Activated CD8-positive, alpha-beta T cell treated with anti-CD3 and anti-CD28 coated beads, Interleukin-2, amount 10 ng/mL, durations not matched to agents 7 days and 5 days (primary cell): ENCODE results near the gene TBC1D1. TPM values are rescaled to one million over a fixed set of nuclear protein-coding genes. Genes with fewer than 3 reads are reported as not detected.

Experiments used
- ATAC-seq: fragments of 150-1000 bp; cut with Tn5 transposase; one replicate; pipeline ENCODE4 v1.10.0; 2021; ENCODE audit warnings: moderate library complexity
- CTCF ChIA-PET: fragments of 350-600 bp; sonication (Branson Sonifier 250); formaldehyde crosslinking; loops from one replicate; lab custom pipeline; 2021; ENCODE audit warnings: antibody characterized with exemption; lab: Charles Lee
- POLR2A ChIA-PET: fragments of 350-600 bp; sonication (Branson Sonifier 250); formaldehyde crosslinking; loops from one replicate; lab custom pipeline; 2021; ENCODE audit warnings: antibody characterized with exemption; lab: Charles Lee
- DNase-seq: peaks from one replicate; pipeline ENCODE4 v3.0.0-alpha.2; 2020
- H3K27ac Mint-ChIP-seq: one replicate; pipeline ENCODE4 v1.8.0; 2021; ENCODE audit warnings: mild to moderate bottlenecking, mixed read lengths
- H3K27me3 Mint-ChIP-seq: one replicate; pipeline ENCODE4 v1.8.0; 2021; ENCODE audit warnings: low read depth, mixed read lengths
- H3K36me3 Mint-ChIP-seq: one replicate; pipeline ENCODE4 v1.8.0; 2021; ENCODE audit warnings: low read depth, mixed read lengths
- H3K4me1 Mint-ChIP-seq: one replicate; pipeline ENCODE4 v1.8.0; 2021; ENCODE audit warnings: low read depth, mixed read lengths
- H3K4me3 Mint-ChIP-seq: one replicate; pipeline ENCODE4 v1.8.0; 2021; ENCODE audit warnings: mild to moderate bottlenecking, mixed read lengths
- H3K9me3 Mint-ChIP-seq: one replicate; pipeline ENCODE4 v1.8.0; 2022; ENCODE audit warnings: mixed read lengths; ENCODE audit not compliant: insufficient read depth
- total RNA-seq, 2 experiments: library from RNA; stranded (reverse); gene quantifications; one replicate each; pipeline ENCODE4 v1.2.3, GENCODE V29; 2021

Gene TBC1D1
- total RNA-seq, 2 experiments from 2014 or later: 84.4 to 87.6 TPM

DNA sequence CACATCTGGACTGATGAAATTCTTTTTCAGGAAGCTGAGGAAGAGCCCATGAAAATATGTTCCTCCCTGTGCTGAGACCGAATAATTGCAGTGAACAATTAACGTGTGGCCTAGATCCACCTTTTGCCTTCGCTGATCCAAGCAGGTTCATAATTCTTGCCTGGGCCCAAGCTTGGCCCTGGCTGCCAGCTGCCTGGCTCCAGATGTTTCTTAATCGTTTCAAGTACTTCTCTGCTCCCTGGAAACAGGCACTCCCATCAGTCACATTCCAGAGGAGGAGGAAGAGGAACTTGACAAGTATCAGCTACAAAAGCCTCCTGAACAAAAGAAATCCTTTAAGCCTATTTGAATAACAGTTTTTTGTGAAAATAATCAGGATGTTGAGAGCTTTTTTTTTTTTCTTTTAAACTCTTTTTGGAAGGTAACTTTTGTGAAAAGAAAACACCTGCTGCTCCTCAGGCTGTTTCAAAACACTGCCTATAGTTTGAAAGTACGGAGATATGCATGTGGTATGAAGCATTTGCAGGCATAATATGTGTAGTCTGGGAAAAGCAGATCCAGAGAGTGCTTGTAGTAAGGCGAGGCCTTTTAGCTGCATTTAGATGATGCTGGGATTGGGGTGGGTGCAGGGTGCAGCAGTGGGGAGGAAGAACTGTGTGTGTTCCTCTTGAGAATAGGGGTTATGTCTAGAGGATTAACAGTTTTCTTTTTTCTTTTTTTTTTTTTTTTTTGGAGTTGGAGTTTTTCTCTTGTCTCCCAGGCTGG lies 223.7 kb downstream of the TBC1D1 start:
- Mint-ChIP-seq H3K36me3 (peaks cover 30% of the 10 kb centered on the region), H3K27me3 (no peaks in the 10 kb centered on the region), H3K4me1 (no peaks in the 10 kb centered on the region), H3K27ac (no peak overlapping the region), H3K4me3 (no peak overlapping the region), H3K9me3 (no peaks in the 10 kb centered on the region)
- CTCF ChIA-PET: interaction anchor here (1.0 to 1.2 kb wide), 2 partner anchors 9 to 13 kb away, joined by 3 read pairs; no protein-coding TSS in a partner anchor
- ATAC-seq (no peak), DNase-seq (no peak)
- POLR2A ChIA-PET: interaction anchor here (0.6 kb wide), 1 partner anchor 131 kb away, joined by 3 read pairs; no protein-coding TSS in a partner anchor

- Mint-ChIP-seq H3K4me3 (no peak overlapping the region), H3K27ac (no peak overlapping the region), H3K27me3 (no peaks in the 10 kb centered on the region), H3K9me3 (no peaks in the 10 kb centered on the region), H3K4me1 (no peaks in the 10 kb centered on the region), H3K36me3 (peaks cover 26% of the 10 kb centered on the region)
- POLR2A ChIA-PET: no interaction called here
- no peak for DNase-seq
- CTCF ChIA-PET: interaction anchor here (1.5 kb wide), 1 partner anchor 64 kb away, joined by 4 read pairs; no protein-coding TSS in a partner anchor
- no peak for ATAC-seq
These were observed 224.7 kb downstream of the TBC1D1 start for GRCh38 chr4:38115601-38116000.

DNA sequence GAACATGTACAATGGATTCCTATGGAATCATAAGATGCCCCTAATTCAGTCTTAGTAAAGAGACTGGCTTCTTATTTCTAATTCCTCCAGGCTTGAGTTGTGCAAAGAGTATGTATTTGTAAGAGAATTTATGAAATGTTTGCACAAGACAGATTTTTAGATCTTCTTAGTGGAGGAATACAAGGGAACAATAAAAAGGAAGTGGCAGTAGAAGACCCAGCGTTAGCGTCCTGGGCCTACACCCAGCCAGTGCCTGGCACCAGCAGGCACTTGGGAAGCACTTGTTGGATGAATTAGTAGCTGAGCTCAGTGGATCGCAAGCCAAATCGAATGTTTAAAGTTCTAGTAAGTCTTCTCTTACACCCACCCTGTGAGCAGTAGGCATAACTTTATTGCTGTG lies 226.7 kb downstream of the TBC1D1 start:
- ATAC-seq: no peak
- CTCF ChIA-PET: no interaction called here
- Mint-ChIP-seq H3K36me3 (peaks cover 31% of the 10 kb centered on the region), H3K9me3 (no peaks in the 10 kb centered on the region), H3K27me3 (no peaks in the 10 kb centered on the region), H3K4me3 (no peak overlapping the region), H3K4me1 (no peaks in the 10 kb centered on the region), H3K27ac (no peak overlapping the region)
- POLR2A ChIA-PET: no interaction called here
- no peak for DNase-seq

GRCh38 chr4:38119668-38120385 lies 228.9 kb downstream of the TBC1D1 start:
- ATAC-seq (no peak), DNase-seq (no peak)
- H3K4me1 Mint-ChIP-seq: peaks cover 13% of the 10 kb centered on the region
- peaks cover 37% of the 10 kb centered on the region for H3K36me3 Mint-ChIP-seq
- no peak overlapping the region for H3K4me3 Mint-ChIP-seq
- H3K9me3 Mint-ChIP-seq: no peaks in the 10 kb centered on the region
- no peaks in the 10 kb centered on the region for H3K27me3 Mint-ChIP-seq
- POLR2A ChIA-PET: interaction anchor here (0.6 to 1.4 kb wide), 2 partner anchors 10 to 672 kb away, joined by 3 read pairs; no protein-coding TSS in a partner anchor
- no peak overlapping the region for H3K27ac Mint-ChIP-seq
- CTCF ChIA-PET: interaction anchor here (1.0 to 1.8 kb wide), 4 partner anchors 29 to 575 kb away, joined by 3 to 6 read pairs (median 4); no protein-coding TSS in a partner anchor

DNA sequence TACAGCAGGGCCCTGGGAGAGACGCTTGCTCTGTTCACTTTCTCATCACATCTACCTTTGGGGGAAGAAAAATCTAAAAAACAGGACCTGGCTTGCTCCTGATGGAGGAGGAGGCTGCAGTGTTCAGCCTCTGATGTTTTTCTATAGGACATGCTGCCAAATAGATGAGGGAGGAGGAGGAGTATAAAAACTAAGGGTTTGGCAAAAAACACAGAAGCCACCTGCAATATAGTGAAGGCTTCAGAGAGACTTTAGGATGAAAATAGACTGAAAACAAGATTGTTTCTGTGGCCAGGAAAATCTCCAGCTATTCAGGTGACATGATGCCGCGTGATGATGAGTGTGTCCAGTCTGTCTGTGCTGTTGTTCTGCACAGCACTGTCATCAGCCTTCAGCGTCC lies 229.9 kb downstream of the TBC1D1 start:
- DNase-seq (no peak), ATAC-seq (no peak)
- no peak overlapping the region for H3K4me3 Mint-ChIP-seq
- no peak overlapping the region for H3K27ac Mint-ChIP-seq
- H3K36me3 Mint-ChIP-seq: peaks cover 45% of the 10 kb centered on the region
- ChIA-PET CTCF (interaction anchor here (1.8 kb wide), 1 partner anchor 59 kb away, joined by 6 read pairs; no protein-coding TSS in a partner anchor), POLR2A (interaction anchor here (1.4 kb wide), 1 partner anchor 9 kb away, joined by 3 read pairs; no protein-coding TSS in a partner anchor)
- H3K27me3 Mint-ChIP-seq: no peaks in the 10 kb centered on the region
- H3K4me1 Mint-ChIP-seq: peaks cover 13% of the 10 kb centered on the region
- no peaks in the 10 kb centered on the region for H3K9me3 Mint-ChIP-seq

DNA sequence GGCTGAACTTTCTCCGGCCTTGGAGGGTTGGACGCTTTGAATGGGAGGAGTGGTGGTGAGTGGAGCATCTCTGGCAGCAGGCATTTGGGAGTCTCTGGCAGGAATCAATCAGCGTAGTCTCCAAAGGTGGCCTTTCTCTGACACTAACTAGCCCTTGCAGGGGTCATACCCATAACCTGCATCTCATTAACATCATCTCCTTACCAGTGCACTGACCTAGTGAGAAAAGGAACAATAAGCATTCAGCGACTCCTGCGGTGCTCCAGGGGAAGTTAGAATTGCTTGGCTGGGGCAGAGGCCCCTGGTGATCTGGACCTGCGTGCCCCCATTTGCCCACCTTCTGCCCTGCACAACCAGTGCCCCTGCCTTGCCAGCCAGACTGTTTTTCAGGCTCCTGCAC lies 231.2 kb downstream of the TBC1D1 start:
- Mint-ChIP-seq H3K9me3 (no peaks in the 10 kb centered on the region), H3K4me3 (no peak overlapping the region), H3K36me3 (peaks cover 45% of the 10 kb centered on the region), H3K4me1 (peaks cover 13% of the 10 kb centered on the region), H3K27ac (no peak overlapping the region), H3K27me3 (no peaks in the 10 kb centered on the region)
- POLR2A ChIA-PET: no interaction called here
- ATAC-seq (no peak), DNase-seq (no peak)
- CTCF ChIA-PET: no interaction called here

GRCh38 chr4:38123555-38123954 lies 232.7 kb downstream of the TBC1D1 start:
- peaks cover 48% of the 10 kb centered on the region for H3K36me3 Mint-ChIP-seq
- DNase-seq (no peak), ATAC-seq (no peak)
- H3K27ac Mint-ChIP-seq: no peak overlapping the region
- H3K4me3 Mint-ChIP-seq: no peak overlapping the region
- H3K9me3 Mint-ChIP-seq: no peaks in the 10 kb centered on the region
- no peaks in the 10 kb centered on the region for H3K27me3 Mint-ChIP-seq
- H3K4me1 Mint-ChIP-seq: peaks cover 23% of the 10 kb centered on the region
- ChIA-PET POLR2A (no interaction called here), CTCF (interaction anchor here (1.6 kb wide), 1 partner anchor 10 kb away, joined by 4 read pairs; no protein-coding TSS in a partner anchor)

- peaks cover 55% of the 10 kb centered on the region for H3K36me3 Mint-ChIP-seq
- H3K9me3 Mint-ChIP-seq: no peaks in the 10 kb centered on the region
- ChIA-PET CTCF (interaction anchor here (1.8 kb wide), 1 partner anchor 55 kb away, joined by 5 read pairs; no protein-coding TSS in a partner anchor), POLR2A (no interaction called here)
- H3K27ac Mint-ChIP-seq: no peak overlapping the region
- ATAC-seq (no peak), DNase-seq (no peak)
- H3K27me3 Mint-ChIP-seq: no peaks in the 10 kb centered on the region
- no peak overlapping the region for H3K4me3 Mint-ChIP-seq
- H3K4me1 Mint-ChIP-seq: peaks cover 37% of the 10 kb centered on the region
These were observed 234.1 kb downstream of the TBC1D1 start for GRCh38 chr4:38124961-38125360.

DNA sequence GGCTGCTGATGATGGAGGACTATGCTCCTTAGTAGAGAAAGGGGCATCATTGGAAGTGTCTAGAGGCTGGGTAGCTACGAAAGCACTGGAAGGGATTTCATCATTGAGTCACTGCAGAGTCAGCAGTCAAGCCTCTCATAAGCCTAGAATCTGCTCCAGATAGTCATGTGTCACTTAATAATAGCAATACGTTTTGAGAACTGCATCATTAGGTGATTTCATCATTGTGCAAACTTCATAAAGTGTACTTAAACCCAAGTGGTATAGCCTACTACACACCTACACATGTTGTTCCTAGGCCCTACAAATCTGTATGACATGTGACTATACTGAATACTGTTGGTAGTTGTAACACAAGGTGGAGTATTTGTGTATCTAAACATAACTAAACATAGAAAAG lies 234.9 kb downstream of the TBC1D1 start:
- ChIA-PET CTCF (interaction anchor here (1.8 kb wide), 1 partner anchor 54 kb away, joined by 5 read pairs; no protein-coding TSS in a partner anchor), POLR2A (no interaction called here)
- Mint-ChIP-seq H3K4me3 (no peak overlapping the region), H3K27ac (no peak overlapping the region), H3K36me3 (peaks cover 59% of the 10 kb centered on the region), H3K9me3 (no peaks in the 10 kb centered on the region), H3K27me3 (no peaks in the 10 kb centered on the region), H3K4me1 (peaks cover 45% of the 10 kb centered on the region)
- DNase-seq (no peak), ATAC-seq (no peak)

DNA sequence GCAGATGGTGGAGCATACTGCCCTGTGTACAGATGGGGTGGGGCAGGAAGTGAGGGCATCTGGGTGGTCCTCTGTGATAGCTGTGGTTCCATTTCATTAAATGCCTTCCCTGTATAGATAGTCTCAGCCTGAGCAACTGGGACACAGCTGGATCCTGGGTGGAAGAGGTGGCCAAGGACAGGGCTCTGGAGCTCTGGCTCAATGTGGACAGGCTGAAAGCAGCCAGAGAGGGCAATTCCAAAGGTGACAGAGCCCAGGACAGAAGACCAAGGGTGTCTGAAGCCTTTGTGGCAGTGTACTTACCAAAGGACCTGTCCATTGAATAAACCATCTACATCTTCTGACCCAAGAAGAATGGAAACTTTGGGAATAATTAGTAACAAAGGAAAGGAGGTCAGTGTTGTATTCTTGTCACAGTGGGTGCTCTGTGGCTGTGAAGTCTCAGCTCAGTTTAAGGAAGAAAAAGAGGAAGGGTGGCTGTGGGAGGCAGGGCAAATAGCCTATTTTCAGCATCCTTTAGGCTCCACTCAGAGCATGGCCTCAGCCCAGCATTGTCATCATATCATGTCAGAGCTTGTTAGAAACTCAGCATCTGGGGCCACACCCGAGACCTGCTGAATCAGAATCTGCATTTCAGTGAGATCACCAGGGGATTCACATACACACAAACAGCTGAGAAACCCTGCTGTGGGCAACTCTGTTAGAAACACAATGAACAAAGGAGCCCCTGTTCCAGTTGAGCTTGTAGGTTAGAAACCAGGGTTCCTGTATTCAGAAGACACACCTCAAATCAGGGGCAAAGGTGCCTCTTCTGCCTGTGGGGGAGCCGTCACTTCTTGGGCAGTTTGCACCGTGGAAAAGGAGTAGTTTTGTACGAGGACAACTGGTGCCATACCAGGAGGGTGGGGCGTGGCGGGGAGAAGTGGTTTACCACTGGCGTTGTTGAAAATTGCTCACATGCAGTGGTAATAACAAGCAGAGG lies 237.9 kb downstream of the TBC1D1 start:
- H3K27ac Mint-ChIP-seq: peak overlapping the region; percentile 80
- ChIA-PET CTCF (interaction anchor here (0.7 to 1.7 kb wide), 8 partner anchors 17 to 66 kb away, joined by 3 to 5 read pairs (median 4); no protein-coding TSS in a partner anchor), POLR2A (interaction anchor here (1.0 kb wide), 1 partner anchor 38 kb away, joined by 3 read pairs; no protein-coding TSS in a partner anchor)
- ATAC-seq (peak; percentile 38), DNase-seq (peak; percentile 63)
- H3K36me3 Mint-ChIP-seq: peaks cover 73% of the 10 kb centered on the region
- H3K9me3 Mint-ChIP-seq: no peaks in the 10 kb centered on the region
- no peaks in the 10 kb centered on the region for H3K27me3 Mint-ChIP-seq
- peaks cover 62% of the 10 kb centered on the region for H3K4me1 Mint-ChIP-seq
- H3K4me3 Mint-ChIP-seq: no peak overlapping the region
